ENCODE results near the gene WDFY4. TPM values are rescaled to one million over a fixed set of nuclear protein-coding genes. Genes with fewer than 3 reads are reported as not detected.

WDFY4 gene
- polyA plus RNA-seq, 2 of the 4 experiments (the other 2 are of a cell fraction): not detected

- TF ChIP-seq FOXS1 (CRISPR knock-in tag; IDR thresholded peaks at IDR 0.05): no peak
- no peak for TF ChIP-seq MAX (IDR thresholded peaks at IDR 0.05)
- no peak for TF ChIP-seq USF2 (IDR thresholded peaks at IDR 0.05)
- no peak for TF ChIP-seq JUNB (IDR thresholded peaks at IDR 0.05)
- no peak for DNase-seq (ENCODE audit: low read depth in 1 of 2, low spot score in 1 of 2)
- H3K27ac ChIP-seq: no peak overlapping the region
- no peak overlapping the region for H3K4me3 ChIP-seq
- POLR2A ChIA-PET: no interaction called here
- WGBS (ENCODE audit: missing lambda C conversion rate): 0% methylated on average over 1 of the region's 1 CpG
- no peaks in the 10 kb centered on the region for H3K4me1 ChIP-seq
- no peak for FAIRE-seq
- no peaks in the 10 kb centered on the region for H3K9me3 ChIP-seq
- CTCF ChIA-PET: interaction anchor here (1.3 kb wide), 1 partner anchor 12 kb away, joined by 3 read pairs; no protein-coding TSS in a partner anchor
- H3K4me2 ChIP-seq: no peak overlapping the region
- no peak for ATAC-seq
These were observed 51.9 kb downstream of the WDFY4 start for GRCh38 chr10:48736596-48736995.

DNA sequence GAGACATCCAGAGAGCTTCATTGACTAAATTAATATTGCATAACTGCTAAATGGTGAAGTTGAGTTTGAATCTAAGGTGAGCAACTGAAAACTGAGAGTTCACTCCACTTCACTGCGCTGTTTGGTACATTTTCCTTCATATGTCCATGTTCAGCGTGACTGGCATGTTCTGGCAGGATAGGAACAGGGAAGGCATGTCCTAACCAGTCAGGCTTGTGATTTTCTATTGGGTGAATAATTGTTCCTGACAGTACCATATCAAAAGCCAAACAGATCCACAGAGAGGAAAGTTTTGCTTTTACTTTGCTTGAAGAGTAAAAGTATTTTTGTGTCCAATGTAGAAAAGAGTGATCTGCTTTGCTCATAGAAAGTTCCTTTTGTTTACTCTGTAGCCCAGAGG, 53.2 kb downstream of the WDFY4 start:
- Histone ChIP-seq H3K4me2 (no peak overlapping the region), H3K4me1 (no peaks in the 10 kb centered on the region), H3K9me3 (no peaks in the 10 kb centered on the region), H3K27ac (no peak overlapping the region), H3K4me3 (no peak overlapping the region)
- DNase-seq (ENCODE audit: low read depth in 1 of 2, low spot score in 1 of 2): no peak
- ChIA-PET CTCF (no interaction called here), POLR2A (no interaction called here)
- ATAC-seq: no peak
- no peak for TF ChIP-seq HOXB5 (CRISPR knock-in tag; IDR thresholded peaks at IDR 0.05)
- TF ChIP-seq CBX8 (IDR thresholded peaks at IDR 0.05): no peak
- TF ChIP-seq REST (IDR thresholded peaks at IDR 0.05): no peak
- no peak for TF ChIP-seq JUNB (IDR thresholded peaks at IDR 0.05)
- TF ChIP-seq SREBF2 (IDR thresholded peaks at IDR 0.05): no peak
- no peak for TF ChIP-seq GATA3 (IDR thresholded peaks at IDR 0.05; ENCODE audit: borderline replicate concordance)
- TF ChIP-seq TP53 (CRISPR knock-in tag; IDR thresholded peaks at IDR 0.05): no peak
- 8% methylated on average over 2 of the region's 2 CpGs for WGBS (ENCODE audit: missing lambda C conversion rate)
- FAIRE-seq: no peak

DNA sequence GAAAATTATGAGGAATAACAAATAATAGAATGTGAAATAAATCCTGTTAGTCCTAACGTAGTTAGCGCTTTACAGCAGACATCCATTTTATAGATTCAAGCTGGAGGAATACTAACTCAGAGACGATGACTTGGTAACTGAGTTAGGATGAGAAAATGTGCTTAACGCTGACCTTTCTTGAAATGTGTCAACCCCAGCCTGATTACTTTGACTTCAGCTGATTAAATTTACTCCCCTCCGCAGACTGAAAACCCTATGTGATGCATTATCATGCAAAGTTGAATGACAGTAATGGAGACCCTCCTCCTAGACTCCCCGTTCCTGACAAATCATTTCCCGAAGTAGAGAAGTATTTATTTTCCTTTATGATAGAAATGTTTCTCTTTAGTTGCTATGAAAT, 54.5 kb downstream of the WDFY4 start:
- CTCF ChIA-PET: no interaction called here
- Histone ChIP-seq H3K4me3 (no peak overlapping the region), H3K4me1 (no peaks in the 10 kb centered on the region), H3K27ac (no peak overlapping the region), H3K4me2 (no peak overlapping the region), H3K9me3 (no peaks in the 10 kb centered on the region)
- WGBS (ENCODE audit: missing lambda C conversion rate): 56% methylated on average over 7 of the region's 7 CpGs
- no peak for TF ChIP-seq ATOH8 (CRISPR knock-in tag; IDR thresholded peaks at IDR 0.05; ENCODE audit: low read depth)
- no peak for TF ChIP-seq ZC3H11A (IDR thresholded peaks at IDR 0.05)
- no peak for TF ChIP-seq RNF2 (IDR thresholded peaks at IDR 0.05; ENCODE audit: borderline replicate concordance, low read depth)
- TF ChIP-seq, protein P1, sequence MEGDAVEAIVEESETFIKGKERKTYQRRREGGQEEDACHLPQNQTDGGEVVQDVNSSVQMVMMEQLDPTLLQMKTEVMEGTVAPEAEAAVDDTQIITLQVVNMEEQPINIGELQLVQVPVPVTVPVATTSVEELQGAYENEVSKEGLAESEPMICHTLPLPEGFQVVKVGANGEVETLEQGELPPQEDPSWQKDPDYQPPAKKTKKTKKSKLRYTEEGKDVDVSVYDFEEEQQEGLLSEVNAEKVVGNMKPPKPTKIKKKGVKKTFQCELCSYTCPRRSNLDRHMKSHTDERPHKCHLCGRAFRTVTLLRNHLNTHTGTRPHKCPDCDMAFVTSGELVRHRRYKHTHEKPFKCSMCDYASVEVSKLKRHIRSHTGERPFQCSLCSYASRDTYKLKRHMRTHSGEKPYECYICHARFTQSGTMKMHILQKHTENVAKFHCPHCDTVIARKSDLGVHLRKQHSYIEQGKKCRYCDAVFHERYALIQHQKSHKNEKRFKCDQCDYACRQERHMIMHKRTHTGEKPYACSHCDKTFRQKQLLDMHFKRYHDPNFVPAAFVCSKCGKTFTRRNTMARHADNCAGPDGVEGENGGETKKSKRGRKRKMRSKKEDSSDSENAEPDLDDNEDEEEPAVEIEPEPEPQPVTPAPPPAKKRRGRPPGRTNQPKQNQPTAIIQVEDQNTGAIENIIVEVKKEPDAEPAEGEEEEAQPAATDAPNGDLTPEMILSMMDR (IDR thresholded peaks at IDR 0.05): no peak
- TF ChIP-seq ZFP36 (IDR thresholded peaks at IDR 0.05; ENCODE audit: borderline replicate concordance, partially characterized antibody): no peak
- no peak for TF ChIP-seq CHD2 (IDR thresholded peaks at IDR 0.05; ENCODE audit: low read length, partially characterized antibody)
- no peak for TF ChIP-seq ZNF302 (CRISPR knock-in tag; IDR thresholded peaks at IDR 0.05)
- TF ChIP-seq EHMT2 (IDR thresholded peaks at IDR 0.05; ENCODE audit: low read depth): no peak
- no peak for TF ChIP-seq HOXB5 (CRISPR knock-in tag; IDR thresholded peaks at IDR 0.05)
- TF ChIP-seq, protein P2, sequence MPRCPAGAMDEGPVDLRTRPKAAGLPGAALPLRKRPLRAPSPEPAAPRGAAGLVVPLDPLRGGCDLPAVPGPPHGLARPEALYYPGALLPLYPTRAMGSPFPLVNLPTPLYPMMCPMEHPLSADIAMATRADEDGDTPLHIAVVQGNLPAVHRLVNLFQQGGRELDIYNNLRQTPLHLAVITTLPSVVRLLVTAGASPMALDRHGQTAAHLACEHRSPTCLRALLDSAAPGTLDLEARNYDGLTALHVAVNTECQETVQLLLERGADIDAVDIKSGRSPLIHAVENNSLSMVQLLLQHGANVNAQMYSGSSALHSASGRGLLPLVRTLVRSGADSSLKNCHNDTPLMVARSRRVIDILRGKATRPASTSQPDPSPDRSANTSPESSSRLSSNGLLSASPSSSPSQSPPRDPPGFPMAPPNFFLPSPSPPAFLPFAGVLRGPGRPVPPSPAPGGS (IDR thresholded peaks at IDR 0.05): no peak
- TF ChIP-seq TFCP2L1 (CRISPR knock-in tag; IDR thresholded peaks at IDR 0.05): no peak
- TF ChIP-seq, protein P3, sequence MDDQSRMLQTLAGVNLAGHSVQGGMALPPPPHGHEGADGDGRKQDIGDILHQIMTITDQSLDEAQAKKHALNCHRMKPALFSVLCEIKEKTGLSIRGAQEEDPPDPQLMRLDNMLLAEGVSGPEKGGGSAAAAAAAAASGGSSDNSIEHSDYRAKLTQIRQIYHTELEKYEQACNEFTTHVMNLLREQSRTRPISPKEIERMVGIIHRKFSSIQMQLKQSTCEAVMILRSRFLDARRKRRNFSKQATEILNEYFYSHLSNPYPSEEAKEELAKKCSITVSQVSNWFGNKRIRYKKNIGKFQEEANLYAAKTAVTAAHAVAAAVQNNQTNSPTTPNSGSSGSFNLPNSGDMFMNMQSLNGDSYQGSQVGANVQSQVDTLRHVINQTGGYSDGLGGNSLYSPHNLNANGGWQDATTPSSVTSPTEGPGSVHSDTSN (IDR thresholded peaks at IDR 0.05): no peak
- no peak for TF ChIP-seq SREBF2 (IDR thresholded peaks at IDR 0.05)
- ATAC-seq: no peak
- FAIRE-seq: no peak
- no peak for DNase-seq (ENCODE audit: low read depth in 1 of 2, low spot score in 1 of 2)
- POLR2A ChIA-PET: no interaction called here
